HEK293 (cell line): ENCODE results near the gene KLHDC7B.
A peak's percentile ranks its signal among the peaks of the same experiment; 100 is the strongest.

Experiments used
- CTCF ChIA-PET: fragments of 350-600 bp; formaldehyde crosslinking; extraction: SDS; loops from one replicate; lab custom pipeline; 2021; ENCODE audit warnings: antibody characterized with exemption; lab: Yijun Ruan, JAX
- POLR2A ChIA-PET: fragments of 300-600 bp; formaldehyde crosslinking; extraction: SDS; loops from one replicate; lab custom pipeline; 2020; ENCODE audit warnings: antibody characterized with exemption, inconsistent platforms; lab: Yijun Ruan, JAX
- H3K27ac ChIP-seq: fragments of 200-500 bp; sonication (Bioruptor generic); 2 replicates; pipeline ENCODE4 v1.5.1; 2014; ENCODE audit warnings: low read depth, low read length, control low read depth, inconsistent platforms; ENCODE audit errors: extremely low read depth
- H3K36me3 ChIP-seq, 2 experiments: fragments of 200-500 bp in 1 of 2; sonication (Bioruptor generic) in 1 of 2; 1 replicate in 1 of 2; 2 replicates in 1 of 2; pipeline ENCODE4 v1.5.1; 2014 to 2017; ENCODE audit warnings: inconsistent platforms in 2 of 2, low read length in 2 of 2; ENCODE audit not compliant: control insufficient read depth in 2 of 2, insufficient read depth in 1 of 2
- H3K4me1 ChIP-seq: fragments of 200-500 bp; sonication (Bioruptor generic); 2 replicates; pipeline ENCODE4 v1.5.1; 2014; ENCODE audit warnings: mild to moderate bottlenecking, low read length, inconsistent platforms; ENCODE audit not compliant: control insufficient read depth, insufficient read depth
- H3K4me3 ChIP-seq: 2 replicates; pipeline ENCODE4 v1.5.1; 2011; ENCODE audit warnings: low read depth, mild to moderate bottlenecking, control low read depth, low read length, moderate library complexity
- H3K9me3 ChIP-seq: fragments of 200-500 bp; sonication (Bioruptor generic); 2 replicates; pipeline ENCODE4 v1.5.1; 2014; ENCODE audit warnings: low read depth, low read length, inconsistent platforms; ENCODE audit not compliant: control insufficient read depth, insufficient read depth
- GFI1B ChIP-seq: fragments of 450-650 bp; formaldehyde crosslinking; IDR thresholded peaks from 2 replicates; pipeline ENCODE4 v1.5.1; 2016; ENCODE audit warnings: missing biosample characterization, missing genetic modification characterization
- GLIS1 ChIP-seq: fragments of 450-650 bp; formaldehyde crosslinking; IDR thresholded peaks from 2 replicates; pipeline ENCODE4 v1.5.1; 2016; ENCODE audit warnings: missing biosample characterization, missing genetic modification characterization
- KLF10 ChIP-seq: fragments of 450-650 bp; IDR thresholded peaks from 2 replicates; pipeline ENCODE4 v1.5.1; 2018; ENCODE audit warnings: missing biosample characterization, mild to moderate bottlenecking, missing genetic modification characterization
- KLF7 ChIP-seq: fragments of 450-650 bp; formaldehyde crosslinking; IDR thresholded peaks from 2 replicates; pipeline ENCODE4 v1.5.1; 2016; ENCODE audit warnings: missing biosample characterization, missing genetic modification characterization, borderline replicate concordance
- MYNN ChIP-seq: fragments of 450-650 bp; formaldehyde crosslinking; IDR thresholded peaks from 2 replicates; pipeline ENCODE4 v1.5.1; 2016; ENCODE audit warnings: missing biosample characterization, missing genetic modification characterization, borderline replicate concordance
- ZNF174 ChIP-seq: fragments of 450-650 bp; formaldehyde crosslinking; IDR thresholded peaks from 2 replicates; pipeline ENCODE4 v1.5.0; 2017; ENCODE audit warnings: missing biosample characterization, mild to moderate bottlenecking, missing genetic modification characterization
- ZNF211 ChIP-seq: fragments of 450-650 bp; formaldehyde crosslinking; IDR thresholded peaks from 2 replicates; pipeline ENCODE4 v1.5.1; 2016; ENCODE audit warnings: low read depth, missing biosample characterization, missing genetic modification characterization
- ZNF239 ChIP-seq: fragments of 450-650 bp; formaldehyde crosslinking; IDR thresholded peaks from 2 replicates; pipeline ENCODE4 v1.5.1; 2016; ENCODE audit warnings: missing biosample characterization, missing genetic modification characterization
- ZNF324 ChIP-seq: fragments of 450-650 bp; formaldehyde crosslinking; IDR thresholded peaks from 2 replicates; pipeline ENCODE4 v1.5.1; 2016; ENCODE audit warnings: missing biosample characterization, missing genetic modification characterization
- ZNF335 ChIP-seq: fragments of 450-650 bp; formaldehyde crosslinking; conservative IDR thresholded peaks from 2 replicates; pipeline ENCODE4 v1.5.1; 2016; ENCODE audit warnings: missing biosample characterization, missing genetic modification characterization
- ZNF549 ChIP-seq: fragments of 450-650 bp; IDR thresholded peaks from 2 replicates; pipeline ENCODE4 v1.5.1; 2018; ENCODE audit warnings: missing biosample characterization, missing genetic modification characterization, mild to moderate bottlenecking, inconsistent platforms, moderate library complexity
- ZNF670 ChIP-seq: fragments of 450-650 bp; formaldehyde crosslinking; IDR thresholded peaks from 2 replicates; pipeline ENCODE4 v1.5.1; 2016; ENCODE audit warnings: missing biosample characterization, missing genetic modification characterization, low read depth
- ZNF677 ChIP-seq: fragments of 450-650 bp; IDR thresholded peaks from 2 replicates; pipeline ENCODE4 v1.5.0; 2018; ENCODE audit warnings: missing biosample characterization, mild to moderate bottlenecking, missing genetic modification characterization, moderate library complexity
- ZSCAN30 ChIP-seq: fragments of 450-650 bp; IDR thresholded peaks from 2 replicates; pipeline ENCODE4 v1.5.1; 2018; ENCODE audit warnings: missing biosample characterization, mild to moderate bottlenecking, missing genetic modification characterization, moderate library complexity
- ZXDB ChIP-seq: fragments of 450-650 bp; formaldehyde crosslinking; IDR thresholded peaks from 2 replicates; pipeline ENCODE4 v1.5.1; 2016; ENCODE audit warnings: missing biosample characterization, missing genetic modification characterization
- TF ChIP-seq, protein P1 (sequence below): fragments of 450-650 bp; formaldehyde crosslinking; IDR thresholded peaks from 2 replicates; pipeline ENCODE4 v1.5.1; 2017; ENCODE audit warnings: missing biosample characterization, missing genetic modification characterization
- TF ChIP-seq, protein P2 (sequence below): fragments of 450-650 bp; formaldehyde crosslinking; IDR thresholded peaks from 2 replicates; pipeline ENCODE4 v1.5.1; 2016; ENCODE audit warnings: missing biosample characterization, missing genetic modification characterization
- TF ChIP-seq, protein P3 (sequence below): fragments of 450-650 bp; formaldehyde crosslinking; IDR thresholded peaks from 2 replicates; pipeline ENCODE4 v1.5.1; 2017; ENCODE audit warnings: missing biosample characterization, mild to moderate bottlenecking, missing genetic modification characterization, moderate library complexity
- TF ChIP-seq, protein P4 (sequence below): fragments of 450-650 bp; formaldehyde crosslinking; IDR thresholded peaks from 2 replicates; pipeline ENCODE4 v1.5.1; 2017; ENCODE audit warnings: missing biosample characterization, missing genetic modification characterization
- TF ChIP-seq, protein P5 (sequence below): fragments of 450-650 bp; formaldehyde crosslinking; IDR thresholded peaks from 2 replicates; pipeline ENCODE4 v1.5.1; 2016; ENCODE audit warnings: missing biosample characterization, missing genetic modification characterization
- TF ChIP-seq, protein P6 (sequence below): fragments of 450-650 bp; formaldehyde crosslinking; IDR thresholded peaks from 2 replicates; pipeline ENCODE4 v1.5.1; 2016; ENCODE audit warnings: missing biosample characterization, missing genetic modification characterization
- TF ChIP-seq, protein P7 (sequence below): fragments of 450-650 bp; formaldehyde crosslinking; IDR thresholded peaks from 2 replicates; pipeline ENCODE4 v1.5.1; 2017; ENCODE audit warnings: missing biosample characterization, missing genetic modification characterization
- TF ChIP-seq, protein P8 (sequence below): fragments of 450-650 bp; formaldehyde crosslinking; IDR thresholded peaks from 2 replicates; pipeline ENCODE4 v1.5.1; 2016; ENCODE audit warnings: missing biosample characterization, missing genetic modification characterization, borderline replicate concordance

Gene KLHDC7B

DNA sequence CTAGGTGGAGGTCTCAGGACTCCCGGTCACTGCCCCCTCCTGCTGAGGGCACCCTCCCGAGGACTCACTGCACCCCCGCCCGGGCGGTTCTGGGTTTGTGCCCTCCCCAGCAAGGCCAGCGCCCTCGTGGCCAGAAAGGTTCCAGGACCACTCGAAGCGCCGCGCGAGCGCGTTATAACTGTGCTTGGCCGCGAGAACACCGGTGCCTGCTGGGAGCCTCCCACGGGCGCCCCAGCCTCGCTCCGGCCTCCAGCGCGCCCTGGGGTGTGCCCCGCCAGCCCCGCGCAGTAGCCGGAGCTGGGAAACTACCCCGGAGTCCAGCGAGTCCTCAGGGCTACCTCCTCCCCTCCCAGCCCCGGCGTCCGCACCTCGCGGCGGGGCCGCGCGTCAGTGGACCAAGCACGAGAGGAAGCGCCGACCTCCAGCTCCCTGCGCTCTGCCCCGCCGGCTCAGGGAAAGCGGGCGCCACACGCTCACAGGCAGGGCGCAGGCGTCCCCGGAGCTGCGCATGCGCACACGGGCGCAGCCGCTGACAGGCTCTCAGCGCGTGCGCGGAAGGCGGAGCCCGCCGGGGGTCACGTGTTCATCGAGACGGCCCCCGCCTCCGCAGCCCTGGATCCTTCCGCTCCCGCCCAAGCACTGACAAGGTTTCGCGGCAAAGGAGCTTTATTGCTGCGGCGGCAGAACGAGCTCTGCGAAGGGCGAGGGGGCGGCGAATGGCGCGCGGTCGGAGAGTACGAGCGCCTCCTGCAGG, 20.4 kb upstream of the KLHDC7B start, which contains the start of gene SCO2:
Gene SCO2 (minus strand): TSS at position 495 of the 754 bp plus-strand sequence. CDS start 1,187 bp downstream, outside the sequence.
- Histone ChIP-seq H3K4me3 (peak within 1 kb of the TSS; percentile 79), H3K27ac (peak within 1 kb of the TSS; percentile 90), H3K4me1 (no peaks in the 10 kb centered on the region; the same call in 1 of the 2 replicates), H3K9me3 (no peaks in the 10 kb centered on the region), H3K36me3 (peaks cover 0 to 40% of the 10 kb centered on the region in 2 experiments; a peak in 2 of 3 replicates)
- POLR2A ChIA-PET = interaction anchor here (0.6 to 5.3 kb wide), 43 partner anchors 8 to 758 kb away, joined by 3 to 189 read pairs (median 5); partner anchors contain the start of genes ARSA, CHKB, CPT1B and HDAC10
- CTCF ChIA-PET = interaction anchor here (0.6 to 2.7 kb wide), 55 partner anchors 8 to 734 kb away, joined by 3 to 37 read pairs (median 4); partner anchors contain the start of genes KLHDC7B, LMF2, NCAPH2 and SYCE3
- TF ChIP-seq KLF7 (tag by site-specific recombination) (peak; percentile 47; the same call in 1 of the 2 replicates), ZNF239 (tag by site-specific recombination) (no peak), ZNF670 (tag by site-specific recombination) (no peak), ZNF324 (tag by site-specific recombination) (peak; percentile 44; the same call in 1 of the 2 replicates), ZXDB (tag by site-specific recombination) (peak; percentile 92), ZNF335 (tag by site-specific recombination) (peak; percentile 82), ZSCAN30 (tag by site-specific recombination) (peak; percentile 58), ZNF677 (tag by site-specific recombination) (peak; percentile 15; the same call in 1 of the 2 replicates), ZNF211 (no peak), ZNF174 (tag by site-specific recombination) (no peak), MYNN (tag by site-specific recombination) (no peak), ZNF549 (no peak), GLIS1 (tag by site-specific recombination) (peak; percentile 94), KLF10 (no peak; the same call in 1 of the 2 replicates), GFI1B (tag by site-specific recombination) (no peak)
- TF ChIP-seq, protein P1, sequence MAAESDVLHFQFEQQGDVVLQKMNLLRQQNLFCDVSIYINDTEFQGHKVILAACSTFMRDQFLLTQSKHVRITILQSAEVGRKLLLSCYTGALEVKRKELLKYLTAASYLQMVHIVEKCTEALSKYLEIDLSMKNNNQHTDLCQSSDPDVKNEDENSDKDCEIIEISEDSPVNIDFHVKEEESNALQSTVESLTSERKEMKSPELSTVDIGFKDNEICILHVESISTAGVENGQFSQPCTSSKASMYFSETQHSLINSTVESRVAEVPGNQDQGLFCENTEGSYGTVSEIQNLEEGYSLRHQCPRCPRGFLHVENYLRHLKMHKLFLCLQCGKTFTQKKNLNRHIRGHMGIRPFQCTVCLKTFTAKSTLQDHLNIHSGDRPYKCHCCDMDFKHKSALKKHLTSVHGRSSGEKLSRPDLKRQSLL = no peak; the same call in 1 of the 2 replicates
- TF ChIP-seq, protein P2, sequence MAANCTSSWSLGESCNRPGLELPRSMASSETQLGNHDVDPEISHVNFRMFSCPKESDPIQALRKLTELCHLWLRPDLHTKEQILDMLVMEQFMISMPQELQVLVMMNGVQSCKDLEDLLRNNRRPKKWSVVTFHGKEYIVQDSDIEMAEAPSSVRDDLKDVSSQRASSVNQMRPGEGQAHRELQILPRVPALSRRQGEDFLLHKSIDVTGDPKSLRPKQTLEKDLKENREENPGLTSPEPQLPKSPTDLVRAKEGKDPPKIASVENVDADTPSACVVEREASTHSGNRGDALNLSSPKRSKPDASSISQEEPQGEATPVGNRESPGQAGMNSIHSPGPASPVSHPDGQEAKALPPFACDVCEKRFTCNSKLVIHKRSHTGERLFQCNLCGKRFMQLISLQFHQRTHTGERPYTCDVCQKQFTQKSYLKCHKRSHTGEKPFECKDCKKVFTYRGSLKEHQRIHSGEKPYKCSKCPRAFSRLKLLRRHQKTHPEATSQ = peak; percentile 31; the same call in 1 of the 2 replicates
- TF ChIP-seq, protein P3, sequence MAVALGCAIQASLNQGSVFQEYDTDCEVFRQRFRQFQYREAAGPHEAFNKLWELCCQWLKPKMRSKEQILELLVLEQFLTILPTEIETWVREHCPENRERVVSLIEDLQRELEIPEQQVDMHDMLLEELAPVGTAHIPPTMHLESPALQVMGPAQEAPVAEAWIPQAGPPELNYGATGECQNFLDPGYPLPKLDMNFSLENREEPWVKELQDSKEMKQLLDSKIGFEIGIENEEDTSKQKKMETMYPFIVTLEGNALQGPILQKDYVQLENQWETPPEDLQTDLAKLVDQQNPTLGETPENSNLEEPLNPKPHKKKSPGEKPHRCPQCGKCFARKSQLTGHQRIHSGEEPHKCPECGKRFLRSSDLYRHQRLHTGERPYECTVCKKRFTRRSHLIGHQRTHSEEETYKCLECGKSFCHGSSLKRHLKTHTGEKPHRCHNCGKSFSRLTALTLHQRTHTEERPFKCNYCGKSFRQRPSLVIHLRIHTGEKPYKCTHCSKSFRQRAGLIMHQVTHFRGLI = peak; percentile 35; the same call in 1 of the 2 replicates
- TF ChIP-seq, protein P4, sequence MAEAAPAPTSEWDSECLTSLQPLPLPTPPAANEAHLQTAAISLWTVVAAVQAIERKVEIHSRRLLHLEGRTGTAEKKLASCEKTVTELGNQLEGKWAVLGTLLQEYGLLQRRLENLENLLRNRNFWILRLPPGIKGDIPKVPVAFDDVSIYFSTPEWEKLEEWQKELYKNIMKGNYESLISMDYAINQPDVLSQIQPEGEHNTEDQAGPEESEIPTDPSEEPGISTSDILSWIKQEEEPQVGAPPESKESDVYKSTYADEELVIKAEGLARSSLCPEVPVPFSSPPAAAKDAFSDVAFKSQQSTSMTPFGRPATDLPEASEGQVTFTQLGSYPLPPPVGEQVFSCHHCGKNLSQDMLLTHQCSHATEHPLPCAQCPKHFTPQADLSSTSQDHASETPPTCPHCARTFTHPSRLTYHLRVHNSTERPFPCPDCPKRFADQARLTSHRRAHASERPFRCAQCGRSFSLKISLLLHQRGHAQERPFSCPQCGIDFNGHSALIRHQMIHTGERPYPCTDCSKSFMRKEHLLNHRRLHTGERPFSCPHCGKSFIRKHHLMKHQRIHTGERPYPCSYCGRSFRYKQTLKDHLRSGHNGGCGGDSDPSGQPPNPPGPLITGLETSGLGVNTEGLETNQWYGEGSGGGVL (tag by site-specific recombination) = 0 out of 2 replicates have a peak, but pooled peaks have one; percentile 47
- TF ChIP-seq, protein P5, sequence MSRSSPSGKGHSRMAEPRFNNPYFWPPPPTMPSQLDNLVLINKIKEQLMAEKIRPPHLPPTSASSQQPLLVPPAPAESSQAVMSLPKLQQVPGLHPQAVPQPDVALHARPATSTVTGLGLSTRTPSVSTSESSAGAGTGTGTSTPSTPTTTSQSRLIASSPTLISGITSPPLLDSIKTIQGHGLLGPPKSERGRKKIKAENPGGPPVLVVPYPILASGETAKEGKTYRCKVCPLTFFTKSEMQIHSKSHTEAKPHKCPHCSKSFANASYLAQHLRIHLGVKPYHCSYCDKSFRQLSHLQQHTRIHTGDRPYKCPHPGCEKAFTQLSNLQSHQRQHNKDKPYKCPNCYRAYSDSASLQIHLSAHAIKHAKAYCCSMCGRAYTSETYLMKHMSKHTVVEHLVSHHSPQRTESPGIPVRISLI (tag by site-specific recombination) = no peak
- TF ChIP-seq, protein P6, sequence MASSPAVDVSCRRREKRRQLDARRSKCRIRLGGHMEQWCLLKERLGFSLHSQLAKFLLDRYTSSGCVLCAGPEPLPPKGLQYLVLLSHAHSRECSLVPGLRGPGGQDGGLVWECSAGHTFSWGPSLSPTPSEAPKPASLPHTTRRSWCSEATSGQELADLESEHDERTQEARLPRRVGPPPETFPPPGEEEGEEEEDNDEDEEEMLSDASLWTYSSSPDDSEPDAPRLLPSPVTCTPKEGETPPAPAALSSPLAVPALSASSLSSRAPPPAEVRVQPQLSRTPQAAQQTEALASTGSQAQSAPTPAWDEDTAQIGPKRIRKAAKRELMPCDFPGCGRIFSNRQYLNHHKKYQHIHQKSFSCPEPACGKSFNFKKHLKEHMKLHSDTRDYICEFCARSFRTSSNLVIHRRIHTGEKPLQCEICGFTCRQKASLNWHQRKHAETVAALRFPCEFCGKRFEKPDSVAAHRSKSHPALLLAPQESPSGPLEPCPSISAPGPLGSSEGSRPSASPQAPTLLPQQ (tag by site-specific recombination) = peak; percentile 78; the same call in 1 of the 2 replicates
- TF ChIP-seq, protein P7, sequence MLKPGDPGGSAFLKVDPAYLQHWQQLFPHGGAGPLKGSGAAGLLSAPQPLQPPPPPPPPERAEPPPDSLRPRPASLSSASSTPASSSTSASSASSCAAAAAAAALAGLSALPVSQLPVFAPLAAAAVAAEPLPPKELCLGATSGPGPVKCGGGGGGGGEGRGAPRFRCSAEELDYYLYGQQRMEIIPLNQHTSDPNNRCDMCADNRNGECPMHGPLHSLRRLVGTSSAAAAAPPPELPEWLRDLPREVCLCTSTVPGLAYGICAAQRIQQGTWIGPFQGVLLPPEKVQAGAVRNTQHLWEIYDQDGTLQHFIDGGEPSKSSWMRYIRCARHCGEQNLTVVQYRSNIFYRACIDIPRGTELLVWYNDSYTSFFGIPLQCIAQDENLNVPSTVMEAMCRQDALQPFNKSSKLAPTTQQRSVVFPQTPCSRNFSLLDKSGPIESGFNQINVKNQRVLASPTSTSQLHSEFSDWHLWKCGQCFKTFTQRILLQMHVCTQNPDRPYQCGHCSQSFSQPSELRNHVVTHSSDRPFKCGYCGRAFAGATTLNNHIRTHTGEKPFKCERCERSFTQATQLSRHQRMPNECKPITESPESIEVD (tag by site-specific recombination) = no peak
- TF ChIP-seq, protein P8, sequence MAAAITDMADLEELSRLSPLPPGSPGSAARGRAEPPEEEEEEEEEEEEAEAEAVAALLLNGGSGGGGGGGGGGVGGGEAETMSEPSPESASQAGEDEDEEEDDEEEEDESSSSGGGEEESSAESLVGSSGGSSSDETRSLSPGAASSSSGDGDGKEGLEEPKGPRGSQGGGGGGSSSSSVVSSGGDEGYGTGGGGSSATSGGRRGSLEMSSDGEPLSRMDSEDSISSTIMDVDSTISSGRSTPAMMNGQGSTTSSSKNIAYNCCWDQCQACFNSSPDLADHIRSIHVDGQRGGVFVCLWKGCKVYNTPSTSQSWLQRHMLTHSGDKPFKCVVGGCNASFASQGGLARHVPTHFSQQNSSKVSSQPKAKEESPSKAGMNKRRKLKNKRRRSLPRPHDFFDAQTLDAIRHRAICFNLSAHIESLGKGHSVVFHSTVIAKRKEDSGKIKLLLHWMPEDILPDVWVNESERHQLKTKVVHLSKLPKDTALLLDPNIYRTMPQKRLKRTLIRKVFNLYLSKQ (tag by site-specific recombination) = no peak
